ENCODE measurements around the gene SLC6A18.

Gene SLC6A18

GRCh38 chr5:1183424-1184162 is 41.6 kb upstream of the SLC6A18 start:
- no peak for DNase-seq (ENCODE audit: insufficient read length, low spot score)
- no peak for FAIRE-seq
- no peak for TF ChIP-seq CTCF (IDR thresholded peaks at IDR 0.05; ENCODE audit: insufficient read depth, missing control alignments)

GRCh38 chr5:1184163-1184470 is 41.1 kb upstream of the SLC6A18 start:
- TF ChIP-seq CTCF (IDR thresholded peaks at IDR 0.05; ENCODE audit: insufficient read depth, missing control alignments), result no peak
- DNase-seq (ENCODE audit: insufficient read length, low spot score), result no peak
- FAIRE-seq, result no peak

- DNase-seq (ENCODE audit: insufficient read length, low spot score) (no peak), FAIRE-seq (no peak)
Measured at GRCh38 chr5:1184481-1184880, 40.7 kb upstream of the SLC6A18 start.

GRCh38 chr5:1185038-1185627 is 40.0 kb upstream of the SLC6A18 start:
- FAIRE-seq, result no peak
- TF ChIP-seq CTCF (IDR thresholded peaks at IDR 0.05; ENCODE audit: insufficient read depth, missing control alignments), result no peak
- no peak for DNase-seq (ENCODE audit: insufficient read length, low spot score)

More at GRCh38 chr5:1184481-1184880, 40.7 kb upstream of the SLC6A18 start:
- TF ChIP-seq CTCF (IDR thresholded peaks at IDR 0.05; ENCODE audit: insufficient read depth, missing control alignments), result no peak

- no peak for TF ChIP-seq CTCF (IDR thresholded peaks at IDR 0.05; ENCODE audit: insufficient read depth, missing control alignments)
- DNase-seq (ENCODE audit: insufficient read length, low spot score) (no peak), FAIRE-seq (no peak)
Measured at GRCh38 chr5:1185629-1186350, 39.4 kb upstream of the SLC6A18 start.

- TF ChIP-seq CTCF (IDR thresholded peaks at IDR 0.05; ENCODE audit: insufficient read depth, missing control alignments), result no peak
- DNase-seq (ENCODE audit: insufficient read length, low spot score) (no peak), FAIRE-seq (no peak)
Measured at GRCh38 chr5:1186351-1187233, 38.6 kb upstream of the SLC6A18 start.
